Prostate gland (tissue), 2 donors: ENCODE measurements around the gene TOMM20. TPM values are rescaled to one million over a fixed set of nuclear protein-coding genes. Genes with fewer than 3 reads are reported as not detected.

ENCODE experiments used
- DNase-seq: peaks from one replicate; pipeline ENCODE4 v3.0.0-alpha.2; 2019; ENCODE audit warnings: low spot score
- H3K27ac ChIP-seq, 2 donors: fragments of 200-600 bp; sonication (generic); 2 replicates each; pipeline ENCODE4 v1.5.1; 2017 to 2019
- H3K27me3 ChIP-seq: fragments of 200-600 bp; sonication (generic); replicated peaks from 2 replicates; pipeline ENCODE4 v1.5.1; 2019; ENCODE audit not compliant: insufficient read depth
- H3K36me3 ChIP-seq, 2 donors: fragments of 200-600 bp; sonication (generic); 1 replicate in 1 of 2; 2 replicates in 1 of 2; pipeline versions ENCODE4 v1.5.1 to v1.8.1; 2017 to 2019
- H3K4me1 ChIP-seq: fragments of 200-600 bp; sonication (generic); replicated peaks from 2 replicates; pipeline ENCODE4 v1.5.1; 2019
- H3K4me3 ChIP-seq, 2 donors: fragments of 200-600 bp; sonication (generic); 2 replicates each; pipeline ENCODE4 v1.5.1; 2017 to 2019
- H3K9me3 ChIP-seq: fragments of 200-600 bp; sonication (generic); 2 replicates; pipeline ENCODE4 v1.5.1; 2017
- POLR2A ChIP-seq: fragments of 450-650 bp; IDR thresholded peaks from one replicate; pipeline ENCODE4 v1.6.1; 2016; ENCODE audit warnings: antibody characterized with exemption, mild to moderate bottlenecking
- POLR2AphosphoS5 ChIP-seq: sonication (generic); formaldehyde crosslinking; IDR thresholded peaks from one replicate; pipeline ENCODE4 v1.6.1; 2017; ENCODE audit warnings: antibody characterized with exemption
- WGBS: methylation state at CpG from one replicate; pipeline ENCODE4 v1.1.5; 2018; 5-methylcytosine and 5-hydroxymethylcytosine counted together
- intact Hi-C: fragments of 100-400 bp; cut with DNase I; formaldehyde crosslinking; loops from one replicate; pipeline ENCODE4 v1.14.2; 2022
- total RNA-seq, 2 donors: library from RNA; depleted of rRNA; stranded (reverse); fragments of >200 nt; gene quantifications; one replicate each; pipeline ENCODE4 v1.1.0, GENCODE V29; 2016
- TF ChIP-seq, protein P1 (sequence below), 4 experiments: fragments of 200-600 bp in 2 of 4; fragments of 450-650 bp in 2 of 4; sonication (generic) in 2 of 4; IDR thresholded peaks; 1 replicate in 3 of 4; 2 replicates in 1 of 4; pipeline ENCODE4 v1.5.1; 2016 to 2019; ENCODE audit warnings: antibody characterized with exemption in 4 of 4, mild to moderate bottlenecking in 2 of 4, moderate library complexity in 2 of 4

The TOMM20 gene
- total RNA-seq, 2 donors from 2014 or later = 77.1 to 135 TPM

DNA sequence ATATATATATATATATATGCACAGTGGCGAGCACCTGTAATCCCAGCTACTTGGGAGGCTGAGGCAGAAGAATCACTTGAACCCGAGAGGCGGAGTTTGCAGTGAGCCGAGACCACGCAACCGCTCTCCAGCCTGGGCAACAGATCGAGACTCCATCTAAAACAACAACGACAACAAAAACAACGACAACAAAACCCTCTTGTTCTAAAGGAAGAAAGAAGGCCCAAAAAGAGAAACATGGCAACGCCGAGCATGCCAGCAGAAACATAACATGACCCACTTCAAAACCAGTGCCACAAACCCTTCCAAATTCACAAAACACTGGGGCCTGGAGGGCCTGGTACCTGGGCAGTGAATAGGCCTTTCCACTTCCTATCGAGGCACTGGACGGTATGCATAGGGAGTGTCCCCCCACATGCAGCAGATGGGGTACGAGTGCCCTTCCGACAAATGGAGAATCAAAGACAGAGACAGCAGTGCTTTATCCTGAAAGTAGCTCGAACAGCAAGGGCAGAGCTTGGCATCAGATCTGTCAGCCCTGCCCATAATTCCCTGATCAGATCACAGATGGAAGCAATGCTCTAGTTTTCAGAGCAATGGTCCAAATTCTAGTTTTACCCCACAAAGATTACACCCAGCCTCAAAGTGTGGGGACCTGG is 52.0 kb downstream of the TOMM20 start:
- TF ChIP-seq, protein P1, sequence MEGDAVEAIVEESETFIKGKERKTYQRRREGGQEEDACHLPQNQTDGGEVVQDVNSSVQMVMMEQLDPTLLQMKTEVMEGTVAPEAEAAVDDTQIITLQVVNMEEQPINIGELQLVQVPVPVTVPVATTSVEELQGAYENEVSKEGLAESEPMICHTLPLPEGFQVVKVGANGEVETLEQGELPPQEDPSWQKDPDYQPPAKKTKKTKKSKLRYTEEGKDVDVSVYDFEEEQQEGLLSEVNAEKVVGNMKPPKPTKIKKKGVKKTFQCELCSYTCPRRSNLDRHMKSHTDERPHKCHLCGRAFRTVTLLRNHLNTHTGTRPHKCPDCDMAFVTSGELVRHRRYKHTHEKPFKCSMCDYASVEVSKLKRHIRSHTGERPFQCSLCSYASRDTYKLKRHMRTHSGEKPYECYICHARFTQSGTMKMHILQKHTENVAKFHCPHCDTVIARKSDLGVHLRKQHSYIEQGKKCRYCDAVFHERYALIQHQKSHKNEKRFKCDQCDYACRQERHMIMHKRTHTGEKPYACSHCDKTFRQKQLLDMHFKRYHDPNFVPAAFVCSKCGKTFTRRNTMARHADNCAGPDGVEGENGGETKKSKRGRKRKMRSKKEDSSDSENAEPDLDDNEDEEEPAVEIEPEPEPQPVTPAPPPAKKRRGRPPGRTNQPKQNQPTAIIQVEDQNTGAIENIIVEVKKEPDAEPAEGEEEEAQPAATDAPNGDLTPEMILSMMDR (IDR thresholded peaks at IDR 0.05) = no peak
- TF ChIP-seq POLR2A (no peak), POLR2AphosphoS5 (no peak)
- Histone ChIP-seq H3K36me3 (no peaks in the 10 kb centered on the region), H3K27ac (peak overlapping the region; percentile 41 to 85), H3K4me1 (peaks cover 25% of the 10 kb centered on the region), H3K27me3 (no peaks in the 10 kb centered on the region), H3K4me3 (no peak overlapping the region), H3K9me3 (no peaks in the 10 kb centered on the region)
- WGBS = 90% methylated on average over 16 of the region's 16 CpGs
- DNase-seq = no peak
- intact Hi-C loops = loop anchor here (5.0 kb wide), 3 partner anchors 79 to 399 kb away; no protein-coding TSS in a partner anchor

DNA sequence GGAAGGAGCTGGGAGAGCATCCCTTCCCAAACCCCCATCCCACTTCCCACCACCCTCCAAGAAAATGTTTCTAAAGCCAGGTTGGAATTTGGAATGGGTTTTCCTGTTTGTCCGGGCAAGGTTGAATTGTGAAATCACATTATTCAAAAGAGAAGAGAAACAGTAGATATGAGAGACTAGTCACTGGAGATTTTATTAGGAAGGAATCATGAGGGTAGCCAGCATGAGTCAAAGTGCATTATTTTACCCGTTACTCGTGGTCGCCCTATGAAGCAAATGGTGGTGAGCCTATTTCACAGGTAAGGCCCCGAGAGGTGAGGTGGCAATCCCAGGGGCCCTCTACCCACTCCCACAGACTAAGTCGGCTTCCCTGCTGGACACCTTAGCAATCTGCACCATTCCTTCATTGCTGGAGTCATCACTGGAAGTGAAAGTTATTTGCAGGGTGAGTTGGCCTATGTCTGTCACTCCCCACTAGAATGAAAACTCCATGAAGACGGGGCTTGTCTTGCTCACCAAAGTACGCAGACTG is 52.8 kb downstream of the TOMM20 start:
- DNase-seq = no peak
- Histone ChIP-seq H3K27ac (peak overlapping the region; percentile 85 to 90), H3K9me3 (no peaks in the 10 kb centered on the region), H3K36me3 (no peaks in the 10 kb centered on the region), H3K27me3 (no peaks in the 10 kb centered on the region), H3K4me1 (peaks cover 25% of the 10 kb centered on the region), H3K4me3 (no peak overlapping the region)
- 62% methylated on average over 8 of the region's 8 CpGs for WGBS
- TF ChIP-seq, protein P1 (IDR thresholded peaks at IDR 0.05) = no peak
- TF ChIP-seq POLR2AphosphoS5 = no peak
- TF ChIP-seq POLR2A = no peak
- intact Hi-C loops = loop anchor here (5.0 kb wide), 3 partner anchors 79 to 399 kb away; no protein-coding TSS in a partner anchor

DNA sequence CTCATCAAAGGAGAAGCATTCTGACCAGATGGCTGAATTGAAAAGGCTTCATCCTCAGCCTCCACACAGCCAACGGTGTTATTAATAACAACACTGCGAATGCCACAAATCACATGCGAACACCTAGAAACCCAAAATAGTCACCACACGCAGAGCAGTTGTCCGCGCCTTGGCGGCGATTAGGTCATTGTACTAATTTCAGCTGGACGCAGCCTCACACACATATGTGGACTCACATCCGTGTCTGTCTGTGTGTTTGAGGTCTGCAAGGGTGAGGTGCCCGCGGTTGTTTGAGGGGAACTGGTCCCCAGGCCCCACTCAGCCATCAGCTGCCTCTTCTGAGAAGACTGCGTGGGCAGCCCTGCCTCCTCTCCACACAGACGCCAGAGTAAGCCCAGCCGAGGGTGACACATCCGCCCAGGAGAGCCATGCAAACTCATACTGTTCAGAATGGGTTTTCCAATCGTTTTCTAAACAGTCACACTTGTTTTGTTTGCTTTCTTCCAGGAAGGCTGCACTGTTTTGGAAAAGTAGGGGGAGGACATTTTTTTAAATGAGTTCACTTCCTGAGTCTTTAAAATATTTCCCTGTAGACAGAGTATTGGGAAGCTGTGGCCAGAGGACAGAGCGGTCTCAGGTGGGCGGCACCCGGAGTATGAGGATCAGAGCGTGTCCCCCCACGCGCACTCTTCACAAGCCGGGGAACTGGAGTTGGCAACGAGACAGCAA is 53.4 kb downstream of the TOMM20 start:
- 37% methylated on average over 25 of the region's 25 CpGs for WGBS
- no peaks in the 10 kb centered on the region for H3K9me3 ChIP-seq
- H3K4me3 ChIP-seq = no peak overlapping the region
- H3K36me3 ChIP-seq = no peaks in the 10 kb centered on the region
- no peaks in the 10 kb centered on the region for H3K27me3 ChIP-seq
- peak overlapping the region; percentile 85 to 90 for H3K27ac ChIP-seq
- peaks cover 25% of the 10 kb centered on the region for H3K4me1 ChIP-seq
- DNase-seq = peak; percentile 42
- intact Hi-C loops = loop anchor here (5.0 kb wide), 3 partner anchors 78 to 398 kb away; no protein-coding TSS in a partner anchor
- TF ChIP-seq, protein P1 (IDR thresholded peaks at IDR 0.05) = peak in 1 of 4 experiments; percentile 10
- TF ChIP-seq POLR2A = no peak

DNA sequence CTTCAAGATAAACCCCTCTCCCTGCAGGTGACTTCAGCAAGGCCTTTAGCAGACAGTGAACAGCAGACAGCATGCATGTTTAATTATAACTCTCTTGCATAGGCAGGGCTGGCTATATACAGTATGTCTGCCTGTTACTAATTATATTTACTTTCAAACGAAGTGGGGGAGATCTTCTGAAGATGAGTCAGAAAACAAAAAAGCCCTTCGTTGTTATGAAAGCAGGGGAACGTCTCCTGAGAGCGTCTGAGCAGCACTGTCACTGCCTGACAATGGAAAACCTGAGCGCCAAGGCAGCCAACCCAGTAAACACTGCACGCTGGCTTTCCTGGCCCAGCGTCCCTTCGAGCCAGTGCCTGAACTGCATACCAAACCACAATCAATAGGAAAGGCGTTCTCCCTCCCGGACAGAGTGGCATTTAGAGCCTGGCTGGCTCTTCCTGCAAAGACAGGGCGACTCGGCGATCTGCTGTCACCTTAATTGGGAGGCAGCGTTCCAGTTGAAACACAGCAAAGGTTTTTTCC is 54.1 kb downstream of the TOMM20 start:
- Histone ChIP-seq H3K4me1 (peaks cover 22% of the 10 kb centered on the region), H3K27me3 (no peaks in the 10 kb centered on the region), H3K9me3 (no peaks in the 10 kb centered on the region), H3K27ac (peak overlapping the region; percentile 85 to 90), H3K4me3 (no peak overlapping the region), H3K36me3 (no peaks in the 10 kb centered on the region)
- intact Hi-C loops = loop anchor here (5.0 kb wide), 3 partner anchors 77 to 397 kb away; no protein-coding TSS in a partner anchor
- WGBS = 6% methylated on average over 14 of the region's 14 CpGs
- peak; percentile 81 for DNase-seq
- TF ChIP-seq POLR2AphosphoS5 (peak; percentile 74), POLR2A (no peak)
- TF ChIP-seq, protein P1 (IDR thresholded peaks at IDR 0.05) = peak in 1 of 4 experiments; percentile 14
